COLO829 (cell line): Measurements from ENCODE around the gene C9orf153.
"Not testable (repeated sequence)": the region's sequence is repeated elsewhere in the genome, so short reads cannot be mapped to it uniquely, and the experiment has no call there.

ENCODE experiments used
- DNase-seq: peaks from one replicate; pipeline ENCODE4 v3.0.0; 2012; ENCODE audit warnings: low spot score

The C9orf153 gene

DNA sequence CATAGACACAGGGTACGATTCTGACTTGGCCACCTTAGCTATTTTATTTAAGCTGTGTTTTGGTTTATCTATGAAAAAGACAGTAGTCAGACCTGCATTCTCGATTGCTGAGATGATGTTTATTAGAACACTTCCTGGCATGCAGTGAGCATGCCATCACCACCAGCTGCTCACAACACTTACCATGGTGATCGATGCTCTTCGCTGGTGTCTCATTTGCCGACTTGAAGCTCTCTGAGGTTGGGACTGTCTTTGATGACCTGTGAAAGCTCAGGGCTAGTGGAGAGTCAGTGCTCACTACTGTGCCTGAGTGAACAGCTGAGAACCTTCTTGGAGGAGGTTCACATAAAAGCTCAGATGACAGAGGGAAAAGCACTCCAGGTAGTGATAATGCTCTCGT, 4.4 kb upstream of the C9orf153 start:
- no peak for DNase-seq

DNA sequence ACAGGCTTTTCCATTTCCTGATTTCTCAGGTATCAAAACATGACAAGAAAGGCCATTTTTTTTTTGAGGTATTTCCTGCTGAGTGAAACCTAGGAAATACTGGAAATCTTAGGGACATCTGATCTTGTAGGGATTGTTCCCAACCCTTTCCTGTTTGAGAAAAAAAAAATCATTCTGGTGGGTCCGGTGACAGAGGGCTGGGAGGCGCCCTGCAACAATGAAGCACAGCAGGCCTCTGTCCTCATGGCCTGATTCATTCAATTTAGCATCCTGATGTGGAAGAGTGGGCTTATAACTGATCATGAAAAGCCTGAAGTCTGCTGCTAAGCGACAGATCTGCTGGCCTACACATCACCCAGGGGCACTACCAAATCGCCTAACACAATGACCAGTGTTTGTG, 3.0 kb upstream of the C9orf153 start:
- DNase-seq = no peak

DNA sequence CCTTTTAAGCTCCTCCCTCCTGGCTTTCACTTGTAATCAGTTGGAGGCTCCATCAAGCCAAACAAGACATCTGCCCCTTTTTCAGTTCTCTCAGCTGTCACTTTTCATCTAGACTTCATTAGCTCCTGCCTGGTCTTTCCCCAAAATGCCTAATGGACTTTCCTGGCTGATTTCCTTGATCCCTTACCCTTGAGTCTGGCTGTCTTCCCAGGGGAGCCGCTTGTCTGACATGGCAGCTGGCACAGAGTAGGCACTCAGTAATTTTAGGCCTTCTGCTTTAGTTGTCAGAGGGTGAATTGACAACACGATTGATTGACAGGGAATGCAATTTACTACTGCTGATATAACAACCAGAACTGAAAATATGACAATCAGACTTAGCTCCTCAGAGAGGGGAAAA, 2.1 kb downstream of the C9orf153 start:
- DNase-seq = no peak

DNA sequence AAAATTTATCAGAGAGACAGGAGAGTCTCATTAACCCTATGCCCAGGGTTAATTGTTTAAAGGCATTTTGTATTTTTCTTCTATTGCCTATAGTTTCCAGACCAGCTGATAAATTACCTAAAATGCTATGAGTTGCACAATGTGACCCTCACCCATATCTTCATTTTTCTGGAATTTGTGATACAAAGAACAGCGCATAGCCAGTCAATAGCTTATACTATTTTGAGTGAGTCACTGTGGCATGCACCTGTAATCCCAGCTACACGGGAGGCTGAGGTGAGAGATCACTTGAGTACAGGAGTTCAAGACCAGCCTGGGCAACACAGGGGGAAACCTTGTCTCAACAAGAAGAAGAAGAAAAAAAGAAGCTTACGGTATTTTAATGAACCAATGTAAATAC, 2.8 kb downstream of the C9orf153 start:
- DNase-seq = no peak

DNA sequence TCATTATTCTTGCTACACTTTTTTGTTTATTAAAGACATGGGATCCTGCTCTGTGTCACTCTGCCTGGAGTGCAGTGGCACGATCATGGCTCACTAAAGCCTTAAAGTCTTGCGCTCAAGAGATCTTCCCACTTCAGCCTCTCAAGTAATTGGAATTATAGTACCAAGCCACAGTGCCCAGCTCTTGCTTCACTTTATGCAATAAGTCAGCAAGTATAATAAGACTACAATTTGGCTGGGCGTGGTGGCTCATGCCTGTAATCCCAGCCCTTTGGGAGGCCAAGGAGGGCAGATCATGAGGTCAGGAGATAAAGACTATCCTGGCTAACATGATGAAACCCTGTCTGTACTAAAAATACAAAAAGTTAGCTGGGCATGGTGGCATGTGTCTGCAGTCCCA, 5.9 kb downstream of the C9orf153 start:
- no peak for DNase-seq

DNA sequence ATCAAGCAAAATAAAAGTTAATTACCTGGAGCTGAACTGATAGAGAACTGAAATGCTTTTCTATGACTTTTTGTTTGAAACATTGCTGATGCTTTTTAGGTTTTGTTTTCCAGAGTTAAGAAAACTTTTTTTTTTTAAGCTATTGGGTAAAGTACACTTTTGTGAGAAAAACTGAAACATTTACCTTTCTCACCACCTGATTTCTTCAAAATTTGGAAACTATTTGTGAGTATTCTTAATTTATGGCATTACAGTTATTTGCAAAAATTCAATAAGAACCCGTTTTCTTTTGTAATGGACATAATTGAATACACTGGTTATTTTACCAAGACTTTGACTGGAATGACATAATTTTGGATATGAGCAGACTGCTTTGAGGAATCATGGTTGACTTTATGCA, 6.6 kb downstream of the C9orf153 start:
- no peak for DNase-seq

DNA sequence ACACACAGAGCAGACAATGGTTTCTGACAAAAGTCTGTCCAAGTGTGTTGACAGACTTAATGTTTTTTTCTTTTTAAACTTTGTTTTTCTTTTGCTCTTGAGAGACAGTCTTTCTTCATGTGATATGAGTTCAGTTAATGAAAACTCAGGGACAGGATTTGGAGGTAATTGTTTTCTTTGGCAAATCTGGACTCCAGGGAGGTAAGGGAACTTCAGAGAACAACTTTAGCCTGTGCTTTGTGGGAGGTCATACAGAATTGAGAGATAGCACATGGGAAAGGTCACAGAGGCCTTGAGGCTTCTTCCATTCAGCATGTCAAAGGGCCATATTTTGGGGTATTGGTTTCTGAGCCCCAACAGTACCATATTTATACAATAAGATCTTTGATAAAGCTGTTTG, 9.3 kb downstream of the C9orf153 start:
- DNase-seq = no peak

DNA sequence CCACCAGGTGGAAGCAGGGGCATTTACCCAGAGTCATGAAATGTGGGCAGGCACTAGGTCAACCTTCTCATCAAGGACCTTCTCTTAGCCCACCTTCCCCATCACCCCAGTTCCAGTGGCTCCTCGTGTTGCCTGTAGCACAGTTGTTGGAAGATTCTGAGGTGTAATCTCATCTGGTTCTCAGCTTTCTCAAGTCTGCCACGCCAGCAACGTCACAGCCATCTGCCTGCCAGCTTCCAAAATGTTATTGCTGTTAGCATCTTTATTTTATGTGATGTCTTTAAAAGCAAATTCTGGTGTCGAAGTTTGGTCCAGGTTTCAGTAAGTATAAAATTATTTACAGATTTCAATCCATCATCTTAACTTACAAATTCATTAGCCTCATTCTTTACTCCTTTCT, 10.7 kb downstream of the C9orf153 start:
- no peak for DNase-seq

DNA sequence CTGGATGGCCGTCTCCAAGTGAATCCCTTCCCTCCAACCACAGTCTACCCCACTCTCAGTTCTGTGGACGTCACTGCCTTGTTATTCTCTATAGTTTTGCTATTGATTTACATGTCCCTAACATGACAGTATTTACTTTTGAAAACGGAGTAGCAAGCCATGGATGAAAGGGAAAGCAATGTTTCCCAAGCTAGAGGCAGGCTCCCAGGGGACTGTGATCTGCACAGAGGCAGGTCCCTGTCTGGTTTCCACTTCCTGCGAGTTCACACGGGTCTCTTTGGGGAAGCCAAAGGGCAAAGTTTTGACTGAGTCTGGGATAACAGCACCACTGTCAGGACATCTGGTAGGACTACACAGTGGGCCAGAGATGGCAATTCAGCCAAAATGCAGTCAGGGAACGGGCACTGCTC, 12.7 kb downstream of the C9orf153 start:
- peak; percentile 42 for DNase-seq

DNA sequence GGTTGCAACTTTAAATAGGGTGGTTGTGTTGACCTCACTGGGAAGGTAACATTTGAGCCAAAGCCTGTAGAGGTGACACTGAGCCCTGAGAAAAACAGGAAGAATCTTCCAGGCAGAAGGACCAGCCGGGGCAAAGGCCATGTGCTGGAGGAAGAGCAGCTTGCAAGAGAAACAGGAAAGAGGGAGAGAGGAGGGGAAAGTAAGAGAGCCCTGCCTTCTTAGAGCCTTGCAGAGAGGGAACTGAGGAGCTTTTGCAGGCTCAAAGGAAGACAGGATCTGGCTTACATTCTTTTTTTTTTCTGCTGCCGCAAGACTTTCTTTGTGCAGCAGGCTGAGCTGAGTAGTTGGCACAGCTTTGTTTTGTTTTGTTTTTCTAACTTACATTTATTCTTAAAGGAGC, 17.4 kb downstream of the C9orf153 start:
- no peak for DNase-seq

DNA sequence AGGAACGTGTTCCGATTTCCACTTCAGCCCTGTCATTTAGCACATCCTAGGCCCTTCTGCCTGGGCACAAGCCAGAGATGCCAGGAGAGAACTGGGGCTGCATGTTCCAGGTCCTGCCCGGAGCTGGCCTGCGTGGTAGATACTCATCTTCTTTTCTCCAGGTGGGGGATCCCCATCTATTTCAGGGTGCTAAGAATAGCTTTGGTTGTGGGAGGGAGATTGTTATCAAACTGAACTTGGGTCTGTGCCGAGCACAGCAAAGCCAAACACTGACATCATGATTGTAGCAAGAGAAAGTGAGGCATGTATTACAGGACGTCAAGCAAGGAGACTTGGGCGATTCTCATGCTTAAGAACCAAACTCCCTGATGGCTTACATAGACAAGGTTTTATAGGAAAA, 18.2 kb downstream of the C9orf153 start:
- DNase-seq = no peak

DNA sequence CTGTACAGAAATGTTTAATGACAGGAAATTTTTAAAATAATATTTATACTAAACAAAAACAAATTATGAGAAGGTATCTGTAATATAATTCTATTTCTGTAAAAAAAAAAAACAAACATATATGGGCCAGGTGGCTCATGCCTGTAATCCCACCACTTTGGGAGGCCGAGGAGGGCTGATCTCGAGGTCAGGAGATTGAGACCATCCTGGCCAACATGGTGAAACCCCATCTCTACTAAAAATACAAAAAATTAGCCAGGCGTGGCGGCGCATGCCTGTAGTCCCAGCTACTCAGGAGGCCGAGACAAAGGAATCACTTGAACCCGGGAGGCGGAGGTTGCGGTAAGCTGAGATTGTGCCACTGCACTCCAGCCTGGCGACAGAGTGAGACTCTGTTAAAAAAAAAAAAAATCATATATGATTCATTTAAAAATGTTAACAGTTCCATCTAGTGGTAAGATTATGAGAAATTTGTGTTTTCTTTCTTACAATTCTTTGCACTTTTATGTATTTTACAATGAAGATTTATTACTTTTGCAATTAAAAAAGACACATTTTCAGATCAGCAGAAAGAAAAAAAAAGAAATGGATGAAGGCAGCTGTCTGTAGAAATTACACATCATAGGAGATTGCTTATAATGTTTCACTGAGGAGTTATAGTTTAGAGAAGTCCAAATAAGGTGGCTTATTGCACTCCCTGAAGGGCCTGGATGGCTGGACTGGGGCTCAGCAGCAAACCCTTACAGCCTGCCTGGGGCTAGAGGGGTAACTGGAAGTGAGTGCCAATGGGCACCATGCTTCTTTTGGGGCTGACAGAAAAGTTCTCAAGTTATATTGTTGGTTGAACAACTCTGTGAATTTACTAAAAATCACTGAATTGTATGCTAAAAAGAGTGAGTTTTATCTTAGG, 20.3 kb downstream of the C9orf153 start:
- DNase-seq = no peak

DNA sequence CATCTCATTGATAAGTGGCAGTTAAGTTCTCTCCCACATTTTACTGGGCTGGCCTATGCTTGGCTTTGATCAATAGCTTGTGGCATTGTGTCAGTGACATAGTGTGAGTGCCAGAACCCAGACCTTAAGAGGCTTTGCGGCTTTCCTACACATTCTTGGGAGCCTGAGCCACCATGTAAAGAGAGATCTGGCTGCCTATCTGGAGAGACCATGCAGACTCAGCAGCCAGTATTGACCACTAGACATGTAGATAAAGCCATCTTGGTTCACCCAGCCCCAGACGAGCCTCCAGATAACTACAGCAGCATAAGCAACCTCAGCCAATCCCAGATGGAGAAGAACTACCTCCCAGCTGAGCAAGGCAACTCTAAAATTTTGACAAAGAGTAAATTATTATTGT, 28.6 kb downstream of the C9orf153 start:
- DNase-seq = no peak

DNA sequence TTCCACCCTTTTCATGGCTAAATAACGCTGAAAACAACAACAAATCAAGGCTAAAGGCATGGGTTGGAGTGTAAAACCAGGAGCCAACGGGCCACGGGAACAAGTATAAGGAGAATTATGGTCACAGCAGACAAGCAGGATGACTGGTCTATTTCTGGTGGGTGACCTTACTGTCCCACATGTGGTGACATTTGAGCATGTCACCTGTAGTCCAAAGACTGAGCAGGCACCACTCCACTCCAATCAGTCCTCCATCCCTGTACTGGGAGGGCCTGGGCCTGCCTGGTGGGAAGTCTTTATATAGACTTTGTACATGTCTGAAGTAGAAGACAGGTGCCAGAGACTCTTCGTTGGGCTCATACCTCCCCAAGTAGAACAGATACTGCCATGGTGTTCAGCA, 36.8 kb downstream of the C9orf153 start:
- DNase-seq = no peak

DNA sequence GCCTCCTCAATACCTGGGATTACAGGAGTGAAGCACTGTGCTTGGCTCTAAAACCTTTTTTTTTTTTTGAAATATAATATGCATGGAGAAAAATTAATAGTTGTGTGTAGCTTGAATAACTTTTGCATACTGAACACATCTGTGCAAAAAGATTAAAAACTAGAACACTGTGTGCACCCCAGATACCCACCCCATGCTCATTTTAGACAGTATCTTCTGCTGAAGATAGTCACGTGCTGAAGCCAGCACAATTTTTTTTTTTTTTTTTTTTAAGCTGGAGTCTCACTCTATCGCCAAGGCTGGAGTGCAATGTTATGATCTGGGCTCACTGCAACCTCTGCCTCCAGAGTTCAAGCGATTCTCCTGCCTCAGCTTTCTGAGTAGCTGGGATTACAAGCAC, 39.9 kb downstream of the C9orf153 start:
- DNase-seq = no peak

DNA sequence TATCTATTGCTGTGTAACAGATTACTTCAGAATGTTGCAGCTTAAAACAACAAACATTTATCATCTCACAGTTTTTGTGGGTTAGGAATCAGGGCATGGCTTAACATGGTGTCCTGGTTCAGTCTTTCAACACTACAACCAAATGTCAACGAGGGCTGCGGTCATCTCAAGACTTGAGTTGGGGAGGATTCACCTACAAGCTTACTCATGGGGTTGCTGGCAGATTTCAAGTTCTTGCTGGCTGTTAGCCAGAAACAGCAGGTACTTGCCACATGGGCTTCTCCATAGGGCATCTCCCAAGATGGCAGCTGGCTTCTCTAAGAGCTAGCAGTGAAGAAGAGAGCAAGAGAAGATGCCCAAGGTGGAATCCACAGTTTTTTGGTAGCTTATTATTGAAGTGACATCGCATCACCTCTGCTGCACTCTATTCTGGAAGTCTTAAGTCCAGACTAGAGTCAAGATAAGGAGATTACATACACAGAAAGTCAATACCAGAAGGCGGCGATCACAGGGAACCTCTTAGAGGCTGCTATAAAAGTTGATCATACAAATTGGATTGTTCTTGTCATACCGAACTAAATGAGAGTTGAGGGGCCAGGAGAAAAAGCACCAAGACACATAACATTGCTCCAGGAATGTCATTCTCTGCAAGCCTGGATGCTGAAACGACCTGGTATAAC, 42.2 kb downstream of the C9orf153 start:
- DNase-seq = no peak

DNA sequence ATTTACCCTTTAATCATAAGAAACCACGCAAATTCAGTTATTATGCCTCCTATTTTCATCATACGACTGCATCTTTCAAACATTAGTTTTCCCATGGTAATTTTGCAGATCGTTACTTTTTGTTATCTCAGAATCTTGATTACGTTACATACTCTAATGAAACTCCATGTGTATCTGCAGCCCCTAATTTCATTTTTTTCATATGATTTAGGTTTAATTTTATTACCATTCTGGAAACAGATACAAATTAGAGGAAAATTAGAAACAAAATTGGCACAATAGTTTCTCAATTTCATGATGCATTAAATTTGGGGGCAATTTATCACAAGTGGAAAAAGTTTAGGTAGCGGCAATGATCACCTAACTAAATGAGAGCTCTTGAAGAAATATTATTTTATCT, 52.3 kb downstream of the C9orf153 start:
- no peak for DNase-seq

DNA sequence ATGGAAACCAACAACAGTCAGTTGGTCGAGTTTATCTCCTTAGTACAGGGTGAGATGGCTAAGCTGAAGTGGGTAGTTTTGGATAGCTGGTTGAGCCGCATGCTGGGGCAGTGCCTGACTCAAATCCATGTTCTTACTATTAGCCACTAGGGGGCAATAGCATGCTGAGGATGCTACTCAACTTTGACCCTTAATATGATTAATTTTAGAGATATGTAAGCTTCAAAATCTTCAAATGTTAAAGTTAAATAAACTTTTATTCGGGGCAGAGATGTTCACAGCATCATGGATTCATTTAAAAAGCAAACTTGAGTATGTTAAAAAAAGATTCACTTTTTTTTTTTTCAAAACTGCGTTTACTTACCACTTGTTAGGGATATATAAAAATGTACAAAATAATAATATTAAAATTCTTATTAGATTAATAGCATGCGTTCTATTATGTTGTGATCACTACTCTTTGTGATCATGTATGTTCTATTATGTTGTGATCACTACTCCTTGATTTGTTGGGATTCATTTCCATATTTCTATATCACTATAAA, 57.0 kb downstream of the C9orf153 start:
- DNase-seq = peak; percentile 72

DNA sequence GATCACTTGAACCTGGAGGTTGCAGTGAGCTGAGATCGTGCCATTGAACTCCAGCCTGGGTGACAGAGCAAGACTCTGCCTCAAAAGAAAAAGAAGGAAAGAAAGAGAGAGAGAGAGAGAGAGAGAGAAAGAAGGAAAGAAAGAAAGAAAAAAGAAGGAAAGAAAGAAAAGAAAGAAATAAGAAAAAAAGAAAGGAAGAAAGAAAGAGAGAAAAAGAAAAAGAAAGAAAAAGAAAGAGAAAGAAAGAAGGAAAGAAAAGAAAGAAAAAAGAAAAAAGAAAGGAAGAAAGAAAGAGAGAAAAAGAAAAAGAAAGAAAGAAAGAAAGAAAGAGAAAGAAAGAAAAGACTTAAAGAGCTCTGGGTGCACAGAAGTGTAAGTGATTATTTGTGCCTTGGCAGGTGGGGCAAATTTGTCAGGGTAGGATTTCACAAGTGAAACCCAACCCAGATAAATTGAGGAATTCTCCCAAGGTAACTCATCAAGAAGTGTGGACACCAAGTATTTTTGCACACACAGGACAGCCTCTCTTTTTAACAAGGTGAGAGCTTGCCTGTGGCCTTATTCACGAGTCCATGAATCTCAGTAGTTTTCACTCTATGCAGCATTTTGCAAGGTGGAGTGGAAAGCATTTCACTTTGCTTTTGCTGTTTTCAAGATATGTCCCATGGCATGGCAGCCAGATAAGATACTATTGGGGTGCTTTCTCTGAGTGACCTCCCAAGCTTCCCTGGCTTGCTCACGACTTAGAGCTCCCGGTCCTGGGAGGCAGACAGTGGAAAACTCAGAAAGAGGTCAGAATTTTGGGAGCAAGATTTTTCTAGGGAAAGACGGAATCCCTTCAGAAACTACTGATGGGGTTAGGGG, 57.8 kb downstream of the C9orf153 start:
- no peak for DNase-seq

DNA sequence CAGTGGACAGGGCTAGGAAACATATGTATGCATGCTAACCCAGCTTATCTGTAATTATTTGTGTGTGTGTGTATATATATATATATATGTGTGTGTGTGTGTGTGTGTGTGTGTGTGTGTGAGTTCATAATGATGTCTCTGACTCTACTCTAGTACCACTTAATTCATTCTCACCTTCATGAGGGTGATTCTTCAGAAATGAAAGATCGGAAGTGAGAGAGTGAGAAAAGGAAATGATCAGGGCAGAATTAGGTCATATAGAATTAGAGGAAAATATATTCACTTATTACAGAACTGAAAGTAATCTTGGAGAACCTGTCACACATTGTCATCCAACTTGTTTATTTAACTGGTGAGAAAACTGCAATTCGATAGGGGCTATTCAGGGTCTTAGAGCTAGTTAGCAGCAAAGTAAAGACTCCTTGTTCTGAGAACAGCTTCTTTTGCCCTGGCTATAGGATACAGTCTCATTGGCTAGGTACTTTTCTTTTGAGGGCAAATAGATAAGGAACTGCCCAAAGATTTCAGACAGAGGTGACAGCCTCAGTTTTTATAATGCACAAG, 58.8 kb downstream of the C9orf153 start:
- no peak for DNase-seq

DNA sequence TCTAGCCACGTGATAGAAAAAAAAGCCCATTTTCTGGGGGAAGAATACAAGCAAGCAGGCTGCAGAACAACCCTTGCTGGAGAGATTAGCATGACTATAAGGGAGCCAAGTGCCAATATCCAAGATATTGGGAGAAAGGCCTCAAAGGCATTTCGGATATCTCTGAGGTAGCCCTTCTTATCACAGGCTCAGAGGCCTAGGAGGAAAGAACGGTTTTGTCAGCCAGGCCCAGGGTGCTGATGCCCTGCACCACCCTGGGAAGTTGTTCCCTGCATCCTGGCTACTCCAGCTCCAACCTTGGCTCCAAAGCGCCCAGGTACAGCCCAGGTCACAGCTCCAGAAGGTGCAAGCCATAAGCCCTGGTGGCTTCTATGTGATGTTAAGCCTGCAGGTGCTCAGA, 66.4 kb downstream of the C9orf153 start:
- no peak for DNase-seq

DNA sequence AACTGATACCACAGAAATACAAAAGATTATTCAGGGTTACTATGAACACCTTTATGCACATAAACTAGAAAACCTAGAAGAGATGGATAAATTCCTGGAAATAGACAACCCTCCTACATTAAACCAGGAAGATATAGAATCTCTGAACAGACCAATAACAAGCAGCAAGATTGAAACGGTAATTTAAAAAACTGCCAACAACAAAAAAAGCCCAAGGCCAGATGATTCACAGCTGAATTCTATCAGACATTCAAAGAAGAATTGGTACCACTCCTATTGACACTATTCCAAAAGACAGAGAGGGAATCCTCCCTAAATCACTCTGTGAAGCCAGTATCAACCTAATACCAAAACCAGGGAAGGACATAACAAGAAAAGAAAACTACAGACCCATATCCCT, 68.8 kb downstream of the C9orf153 start:
- not testable (repeated sequence) for DNase-seq
